Loucy (cell line): ENCODE measurements around the gene TMEM19.
A peak's percentile ranks its signal among the peaks of the same experiment; 100 is the strongest.

Experiments used
- H2AFZ ChIP-seq: fragments of 200-600 bp; sonication (generic); 2 replicates; pipeline ENCODE4 v1.6.0; 2016; ENCODE audit warnings: antibody characterized with exemption, mild to moderate bottlenecking, low read length, moderate library complexity
- H3F3A ChIP-seq: fragments of 200-600 bp; 2 replicates; pipeline ENCODE4 v1.6.0; 2016; ENCODE audit warnings: antibody characterized with exemption, low read depth, mild to moderate bottlenecking
- H3K27me3 ChIP-seq: fragments of 200-600 bp; sonication (generic); 2 replicates; pipeline ENCODE4 v1.6.1; 2014; ENCODE audit warnings: low read length, mild to moderate bottlenecking; ENCODE audit not compliant: insufficient read depth, poor library complexity, severe bottlenecking
- H3K36me3 ChIP-seq: fragments of 200-600 bp; sonication (generic); 2 replicates; pipeline ENCODE4 v1.6.1; 2016; ENCODE audit warnings: low read length; ENCODE audit not compliant: insufficient read depth
- H3K4me1 ChIP-seq: fragments of 200-600 bp; sonication (generic); 2 replicates; pipeline ENCODE4 v1.5.1; 2014; ENCODE audit warnings: low read length, mild to moderate bottlenecking; ENCODE audit not compliant: insufficient read depth, poor library complexity, severe bottlenecking
- H3K4me2 ChIP-seq: fragments of 200-600 bp; sonication (generic); 2 replicates; pipeline ENCODE4 v1.6.0; 2014; ENCODE audit warnings: antibody characterized with exemption, low read length, low read depth, mild to moderate bottlenecking; ENCODE audit not compliant: poor library complexity, severe bottlenecking
- H3K4me3 ChIP-seq: fragments of 200-600 bp; sonication (generic); 2 replicates; pipeline ENCODE4 v1.5.1; 2014; ENCODE audit warnings: low read length, mild to moderate bottlenecking, mixed read lengths; ENCODE audit not compliant: poor library complexity, severe bottlenecking
- H3K79me2 ChIP-seq: fragments of 200-600 bp; sonication (generic); 2 replicates; pipeline ENCODE4 v1.6.1; 2014; ENCODE audit warnings: low read length; ENCODE audit not compliant: insufficient read depth
- H3K9ac ChIP-seq: fragments of 200-600 bp; sonication (generic); 2 replicates; pipeline ENCODE4 v1.6.0; 2014; ENCODE audit warnings: mild to moderate bottlenecking, low read depth, low read length, moderate library complexity; ENCODE audit not compliant: poor library complexity, severe bottlenecking
- H3K9me2 ChIP-seq: fragments of 200-600 bp; sonication (generic); replicated peaks from 2 replicates; pipeline ENCODE4 v1.6.1; 2016; ENCODE audit warnings: low read depth, low read length, mixed read lengths
- H3K9me3 ChIP-seq: fragments of 200-600 bp; sonication (generic); 2 replicates; pipeline ENCODE4 v1.6.1; 2014; ENCODE audit warnings: mild to moderate bottlenecking, antibody characterized with exemption, low read length, low read depth; ENCODE audit not compliant: insufficient read depth
- H4K20me1 ChIP-seq: fragments of 200-600 bp; sonication (generic); 2 replicates; pipeline ENCODE4 v1.6.0; 2014; ENCODE audit warnings: antibody characterized with exemption, low read length, mild to moderate bottlenecking; ENCODE audit not compliant: insufficient read depth, poor library complexity, severe bottlenecking
- EZH2phosphoT487 ChIP-seq: fragments of 200-600 bp; IDR thresholded peaks from 2 replicates; pipeline ENCODE4 v1.6.1; 2018; ENCODE audit warnings: antibody characterized with exemption, mild to moderate bottlenecking, moderate library complexity, borderline replicate concordance
- TF ChIP-seq, protein P1 (sequence below): fragments of 200-600 bp; sonication (generic); conservative IDR thresholded peaks from 2 replicates; pipeline ENCODE4 v1.5.1; 2014; ENCODE audit warnings: mild to moderate bottlenecking, antibody characterized with exemption, low read length

Gene TMEM19

DNA sequence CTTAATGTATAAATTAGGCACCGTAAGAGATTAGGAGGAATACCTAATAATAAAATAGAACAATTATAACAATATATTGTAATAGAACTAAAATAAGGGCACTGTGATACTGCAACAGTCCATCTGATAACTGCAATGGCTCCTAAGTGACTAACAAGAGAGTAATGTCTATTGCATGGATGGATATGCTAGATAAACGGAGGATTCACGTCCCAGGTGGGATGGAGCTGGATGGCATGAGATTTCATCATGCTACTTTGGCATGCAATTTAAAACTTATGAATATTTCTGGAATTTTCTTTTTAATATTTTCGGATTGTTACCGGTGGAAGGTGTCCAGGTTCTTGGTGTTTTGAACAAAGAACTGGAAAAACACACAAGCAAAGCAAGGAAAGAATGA, 2.2 kb upstream of the TMEM19 start:
- no peak overlapping the region for H3K4me3 ChIP-seq
- no peak overlapping the region for H2AFZ ChIP-seq
- no peaks in the 10 kb centered on the region for H4K20me1 ChIP-seq
- H3K9ac ChIP-seq: no peak overlapping the region
- no peaks in the 10 kb centered on the region for H3K36me3 ChIP-seq
- no peaks in the 10 kb centered on the region for H3K27me3 ChIP-seq
- no peaks in the 10 kb centered on the region for H3F3A ChIP-seq
- no peaks in the 10 kb centered on the region for H3K9me3 ChIP-seq
- no peak overlapping the region for H3K4me2 ChIP-seq
- no peaks in the 10 kb centered on the region for H3K9me2 ChIP-seq
- peaks cover 23% of the 10 kb centered on the region for H3K4me1 ChIP-seq
- TF ChIP-seq EZH2phosphoT487: no peak
- TF ChIP-seq, protein P1, sequence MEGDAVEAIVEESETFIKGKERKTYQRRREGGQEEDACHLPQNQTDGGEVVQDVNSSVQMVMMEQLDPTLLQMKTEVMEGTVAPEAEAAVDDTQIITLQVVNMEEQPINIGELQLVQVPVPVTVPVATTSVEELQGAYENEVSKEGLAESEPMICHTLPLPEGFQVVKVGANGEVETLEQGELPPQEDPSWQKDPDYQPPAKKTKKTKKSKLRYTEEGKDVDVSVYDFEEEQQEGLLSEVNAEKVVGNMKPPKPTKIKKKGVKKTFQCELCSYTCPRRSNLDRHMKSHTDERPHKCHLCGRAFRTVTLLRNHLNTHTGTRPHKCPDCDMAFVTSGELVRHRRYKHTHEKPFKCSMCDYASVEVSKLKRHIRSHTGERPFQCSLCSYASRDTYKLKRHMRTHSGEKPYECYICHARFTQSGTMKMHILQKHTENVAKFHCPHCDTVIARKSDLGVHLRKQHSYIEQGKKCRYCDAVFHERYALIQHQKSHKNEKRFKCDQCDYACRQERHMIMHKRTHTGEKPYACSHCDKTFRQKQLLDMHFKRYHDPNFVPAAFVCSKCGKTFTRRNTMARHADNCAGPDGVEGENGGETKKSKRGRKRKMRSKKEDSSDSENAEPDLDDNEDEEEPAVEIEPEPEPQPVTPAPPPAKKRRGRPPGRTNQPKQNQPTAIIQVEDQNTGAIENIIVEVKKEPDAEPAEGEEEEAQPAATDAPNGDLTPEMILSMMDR: no peak
- H3K79me2 ChIP-seq: peaks cover 23% of the 10 kb centered on the region

DNA sequence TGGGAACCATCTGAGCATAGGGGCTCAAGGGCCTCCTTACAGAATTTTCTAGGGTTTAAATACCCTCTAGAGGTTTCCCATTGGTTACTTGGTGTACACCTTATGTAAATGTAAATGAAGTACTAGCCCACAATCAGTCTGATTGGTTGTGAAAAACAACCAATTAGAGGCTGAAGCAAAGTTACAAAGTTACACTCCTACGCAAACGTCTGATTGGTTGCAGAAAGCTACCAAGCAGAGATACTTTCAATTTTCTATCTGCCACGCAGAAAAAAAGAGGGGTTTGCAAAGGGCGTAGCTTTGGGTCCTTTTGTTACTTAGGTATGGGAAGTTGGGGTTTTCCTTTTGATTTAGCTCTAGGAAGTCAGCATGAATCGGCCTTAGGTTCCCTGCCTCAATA, 1.8 kb upstream of the TMEM19 start:
- no peaks in the 10 kb centered on the region for H3F3A ChIP-seq
- no peaks in the 10 kb centered on the region for H3K36me3 ChIP-seq
- H3K79me2 ChIP-seq: peaks cover 27% of the 10 kb centered on the region
- H3K4me2 ChIP-seq: peak overlapping the region; percentile 18
- no peaks in the 10 kb centered on the region for H3K27me3 ChIP-seq
- H4K20me1 ChIP-seq: no peaks in the 10 kb centered on the region
- H3K9me2 ChIP-seq: no peaks in the 10 kb centered on the region
- H3K4me1 ChIP-seq: peaks cover 27% of the 10 kb centered on the region
- H2AFZ ChIP-seq: 0 out of 2 replicates have a peak overlapping the region, but pooled peaks have one; percentile 35
- H3K9me3 ChIP-seq: no peaks in the 10 kb centered on the region
- TF ChIP-seq, protein P1: no peak
- no peak for TF ChIP-seq EZH2phosphoT487
- H3K4me3 ChIP-seq: no peak overlapping the region
- H3K9ac ChIP-seq: no peak overlapping the region

- no peaks in the 10 kb centered on the region for H4K20me1 ChIP-seq
- no peaks in the 10 kb centered on the region for H3K36me3 ChIP-seq
- peak overlapping the region; percentile 80 for H3K4me2 ChIP-seq
- H2AFZ ChIP-seq: peak overlapping the region; percentile 89
- peak overlapping the region; percentile 96 for H3K4me3 ChIP-seq
- H3K9me3 ChIP-seq: no peaks in the 10 kb centered on the region
- TF ChIP-seq, protein P1: no peak
- no peak for TF ChIP-seq EZH2phosphoT487
- no peaks in the 10 kb centered on the region for H3F3A ChIP-seq
- peak overlapping the region; percentile 81 for H3K9ac ChIP-seq
- H3K4me1 ChIP-seq: peaks cover 37% of the 10 kb centered on the region
- no peaks in the 10 kb centered on the region for H3K9me2 ChIP-seq
- H3K27me3 ChIP-seq: no peaks in the 10 kb centered on the region
- peaks cover 31% of the 10 kb centered on the region for H3K79me2 ChIP-seq
These were observed 473 bp upstream of the TMEM19 start for GRCh38 chr12:71685312-71685906.
